Mesothelial cell of epicardium (in vitro differentiated cells): ENCODE measurements around the gene RRAD. TPM values are rescaled to one million over a fixed set of nuclear protein-coding genes. Genes with fewer than 3 reads are reported as not detected.

Experiments
- DNase-seq, 2 experiments: peaks; one replicate each; pipeline ENCODE4 v3.0.0; 2021; ENCODE audit warnings: low spot score in 2 of 2; ENCODE audit not compliant: unreplicated experiment in 2 of 2
- H3K27ac Mint-ChIP-seq: 2 replicates; pipeline ENCODE4 v1.8.0; 2021; ENCODE audit warnings: mixed read lengths
- H3K27me3 Mint-ChIP-seq: 2 replicates; pipeline ENCODE4 v1.8.0; 2021; ENCODE audit warnings: low read depth, mixed read lengths
- H3K36me3 Mint-ChIP-seq: 2 replicates; pipeline ENCODE4 v1.8.0; 2021; ENCODE audit warnings: mixed read lengths
- H3K4me1 Mint-ChIP-seq: 2 replicates; pipeline ENCODE4 v1.8.0; 2021; ENCODE audit warnings: mixed read lengths
- H3K4me3 Mint-ChIP-seq: 2 replicates; pipeline ENCODE4 v1.8.0; 2021; ENCODE audit warnings: mild to moderate bottlenecking, moderate library complexity, mixed read lengths
- H3K9me3 Mint-ChIP-seq: 2 replicates; pipeline ENCODE4 v1.8.0; 2021; ENCODE audit warnings: mixed read lengths
- total RNA-seq: library from RNA; stranded (reverse); gene quantifications from 3 replicates; pipeline ENCODE4 v1.2.1, GENCODE V29; 2021
- TF ChIP-seq, protein P1 (sequence below): fragments of 200-600 bp; sonication (generic); IDR thresholded peaks from one replicate; pipeline ENCODE4 v1.5.0; 2021; ENCODE audit warnings: antibody characterized with exemption; ENCODE audit not compliant: unreplicated experiment

The RRAD gene
- total RNA-seq, 1 donor from 2014 or later: 2.7 TPM

DNA sequence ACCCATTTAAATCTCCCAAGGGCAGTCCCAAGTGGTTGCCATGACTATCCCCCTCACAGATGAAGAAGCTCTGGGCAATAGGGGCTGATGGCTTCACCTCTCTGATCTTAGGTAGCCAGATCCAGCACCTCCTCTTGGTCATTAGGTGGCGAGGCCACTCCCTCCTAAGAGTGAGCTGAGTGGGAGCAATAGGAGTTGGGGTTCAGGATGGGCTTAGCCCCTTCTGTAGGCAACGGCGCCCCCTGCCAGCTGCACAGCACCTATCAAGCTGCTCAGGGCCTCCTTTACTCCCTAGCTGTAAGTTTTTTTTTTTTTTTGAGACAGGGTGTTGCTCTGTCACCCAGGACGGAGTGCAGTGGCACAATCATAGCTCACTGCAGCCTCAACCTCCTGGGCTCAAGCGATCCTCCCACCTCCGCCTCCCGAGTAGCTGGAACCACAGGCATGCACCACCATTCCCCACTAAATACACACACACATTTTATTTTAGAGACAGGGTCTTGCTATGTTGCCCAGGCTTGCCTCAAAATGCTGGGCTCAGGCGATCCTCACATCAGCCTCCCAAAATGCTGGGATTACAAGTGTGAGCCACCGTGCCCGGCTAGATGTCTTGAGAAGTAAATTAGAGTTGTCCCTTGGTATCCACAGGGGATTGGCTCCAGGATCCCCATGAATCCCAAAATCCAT is 3.5 kb upstream of the RRAD start:
- Mint-ChIP-seq H3K27ac (no peak overlapping the region), H3K36me3 (peaks cover 2% of the 10 kb centered on the region), H3K27me3 (peaks cover 42% of the 10 kb centered on the region), H3K4me3 (no peak overlapping the region), H3K4me1 (peaks cover 22% of the 10 kb centered on the region), H3K9me3 (no peaks in the 10 kb centered on the region)
- TF ChIP-seq, protein P1, sequence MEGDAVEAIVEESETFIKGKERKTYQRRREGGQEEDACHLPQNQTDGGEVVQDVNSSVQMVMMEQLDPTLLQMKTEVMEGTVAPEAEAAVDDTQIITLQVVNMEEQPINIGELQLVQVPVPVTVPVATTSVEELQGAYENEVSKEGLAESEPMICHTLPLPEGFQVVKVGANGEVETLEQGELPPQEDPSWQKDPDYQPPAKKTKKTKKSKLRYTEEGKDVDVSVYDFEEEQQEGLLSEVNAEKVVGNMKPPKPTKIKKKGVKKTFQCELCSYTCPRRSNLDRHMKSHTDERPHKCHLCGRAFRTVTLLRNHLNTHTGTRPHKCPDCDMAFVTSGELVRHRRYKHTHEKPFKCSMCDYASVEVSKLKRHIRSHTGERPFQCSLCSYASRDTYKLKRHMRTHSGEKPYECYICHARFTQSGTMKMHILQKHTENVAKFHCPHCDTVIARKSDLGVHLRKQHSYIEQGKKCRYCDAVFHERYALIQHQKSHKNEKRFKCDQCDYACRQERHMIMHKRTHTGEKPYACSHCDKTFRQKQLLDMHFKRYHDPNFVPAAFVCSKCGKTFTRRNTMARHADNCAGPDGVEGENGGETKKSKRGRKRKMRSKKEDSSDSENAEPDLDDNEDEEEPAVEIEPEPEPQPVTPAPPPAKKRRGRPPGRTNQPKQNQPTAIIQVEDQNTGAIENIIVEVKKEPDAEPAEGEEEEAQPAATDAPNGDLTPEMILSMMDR: no peak
- DNase-seq: no peak

DNA sequence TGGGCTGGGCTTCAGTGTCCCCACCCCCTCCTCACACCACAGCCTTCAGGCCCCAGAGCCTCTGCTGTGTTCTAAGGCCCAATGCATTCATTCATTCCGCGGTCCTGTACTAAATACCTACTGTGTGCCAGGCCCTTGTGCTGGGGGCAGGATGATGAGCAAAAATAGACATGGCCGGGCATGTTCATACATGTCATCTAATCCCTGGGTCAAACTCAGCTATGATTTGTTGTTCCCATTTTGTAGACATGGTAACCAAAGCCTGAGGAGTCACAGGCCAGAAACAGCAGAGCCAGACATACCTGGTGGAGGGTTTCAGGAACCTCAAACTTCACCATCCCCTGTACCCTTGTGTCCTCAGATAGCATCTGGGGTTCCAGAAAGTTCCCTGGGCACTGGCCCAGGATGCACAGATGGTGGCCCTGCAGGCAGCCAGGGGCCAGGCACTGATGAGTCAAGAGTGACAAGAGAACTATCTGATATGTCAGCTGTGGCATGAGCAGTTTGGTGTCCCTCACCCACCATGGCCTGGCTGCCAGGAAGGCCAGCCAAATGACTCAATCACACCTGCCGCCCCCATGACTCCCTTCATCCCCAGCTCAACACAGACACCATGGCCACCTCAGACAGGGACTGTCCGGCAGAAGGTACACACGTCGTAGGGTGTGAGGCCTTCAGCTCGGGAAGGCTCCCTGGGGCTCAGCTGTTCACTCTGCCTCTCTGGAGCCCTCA is 2.7 kb upstream of the RRAD start:
- TF ChIP-seq, protein P1: no peak
- peaks cover 2% of the 10 kb centered on the region for H3K36me3 Mint-ChIP-seq
- peaks cover 21% of the 10 kb centered on the region for H3K4me1 Mint-ChIP-seq
- no peak for DNase-seq
- peaks cover 50% of the 10 kb centered on the region for H3K27me3 Mint-ChIP-seq
- no peak overlapping the region for H3K4me3 Mint-ChIP-seq
- H3K9me3 Mint-ChIP-seq: no peaks in the 10 kb centered on the region
- H3K27ac Mint-ChIP-seq: no peak overlapping the region

DNA sequence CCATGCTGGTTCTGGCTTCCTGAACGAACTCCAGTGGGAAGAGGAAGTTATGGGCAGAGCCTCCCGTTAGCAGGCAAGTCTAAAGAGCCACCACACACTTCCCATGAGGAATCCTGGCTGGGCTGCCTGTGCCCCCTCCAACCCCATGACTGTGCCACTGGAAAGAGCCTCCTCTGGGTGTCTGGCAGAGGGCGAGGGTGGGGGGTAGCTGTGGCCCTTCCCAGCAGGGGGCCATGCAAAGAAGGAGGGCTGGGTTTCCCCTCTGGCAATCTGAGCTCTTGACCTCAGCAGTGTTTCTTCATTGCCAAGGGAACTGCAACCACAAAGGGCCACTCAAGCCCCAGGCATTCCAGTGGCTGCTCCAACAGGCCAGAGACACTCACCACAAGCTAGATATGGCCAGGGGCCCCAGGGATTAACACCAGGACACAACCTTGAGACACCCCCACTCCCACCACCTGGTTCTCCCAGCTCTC is 1.7 kb upstream of the RRAD start:
- H3K27ac Mint-ChIP-seq: no peak overlapping the region
- peaks cover 2% of the 10 kb centered on the region for H3K36me3 Mint-ChIP-seq
- DNase-seq: no peak
- H3K4me1 Mint-ChIP-seq: peaks cover 15% of the 10 kb centered on the region
- H3K27me3 Mint-ChIP-seq: peaks cover 59% of the 10 kb centered on the region
- H3K4me3 Mint-ChIP-seq: no peak overlapping the region
- no peaks in the 10 kb centered on the region for H3K9me3 Mint-ChIP-seq
- TF ChIP-seq, protein P1: no peak

DNA sequence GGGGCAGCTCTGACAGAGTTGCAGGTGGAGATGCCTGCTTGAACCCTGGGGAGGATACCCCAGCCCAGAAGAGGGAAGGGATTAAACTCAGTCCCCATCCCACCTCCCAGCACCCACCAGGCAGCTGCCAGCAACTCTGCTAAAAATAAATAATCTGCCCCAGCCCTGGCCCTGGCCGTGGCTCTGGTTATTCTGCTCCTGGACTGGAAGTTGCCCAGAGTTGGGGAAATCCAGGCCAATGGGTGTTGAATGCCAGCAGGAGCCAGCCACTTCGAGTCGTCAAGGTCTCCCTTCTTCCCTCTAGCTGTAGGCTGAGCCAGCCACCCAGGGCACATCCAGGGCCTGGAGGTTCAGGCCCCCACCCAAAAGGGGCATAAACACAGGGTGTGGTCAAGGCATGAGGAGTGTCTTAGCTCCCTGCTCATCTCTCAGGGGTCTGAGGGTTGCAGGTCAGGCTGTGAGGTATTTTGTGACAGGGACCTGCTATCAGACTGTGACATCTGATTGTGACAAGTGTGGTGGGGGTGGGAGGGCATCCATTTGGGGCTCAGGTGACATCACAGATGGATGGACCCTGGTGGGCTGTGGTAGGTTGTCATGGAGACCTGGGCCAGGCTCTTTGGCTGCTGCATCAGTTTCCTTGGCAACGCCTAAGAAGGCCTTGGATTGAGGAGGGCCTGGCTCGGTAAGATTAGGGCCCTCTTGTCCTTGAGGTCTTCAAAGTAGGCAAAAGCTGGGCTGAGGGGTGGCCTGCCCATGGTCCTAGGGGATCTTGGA is 1.0 kb upstream of the RRAD start:
- Mint-ChIP-seq H3K27ac (no peak overlapping the region), H3K4me3 (no peak overlapping the region), H3K9me3 (no peaks in the 10 kb centered on the region), H3K4me1 (peaks cover 15% of the 10 kb centered on the region), H3K36me3 (no peaks in the 10 kb centered on the region), H3K27me3 (peaks cover 65% of the 10 kb centered on the region)
- DNase-seq: no peak
- TF ChIP-seq, protein P1: no peak

DNA sequence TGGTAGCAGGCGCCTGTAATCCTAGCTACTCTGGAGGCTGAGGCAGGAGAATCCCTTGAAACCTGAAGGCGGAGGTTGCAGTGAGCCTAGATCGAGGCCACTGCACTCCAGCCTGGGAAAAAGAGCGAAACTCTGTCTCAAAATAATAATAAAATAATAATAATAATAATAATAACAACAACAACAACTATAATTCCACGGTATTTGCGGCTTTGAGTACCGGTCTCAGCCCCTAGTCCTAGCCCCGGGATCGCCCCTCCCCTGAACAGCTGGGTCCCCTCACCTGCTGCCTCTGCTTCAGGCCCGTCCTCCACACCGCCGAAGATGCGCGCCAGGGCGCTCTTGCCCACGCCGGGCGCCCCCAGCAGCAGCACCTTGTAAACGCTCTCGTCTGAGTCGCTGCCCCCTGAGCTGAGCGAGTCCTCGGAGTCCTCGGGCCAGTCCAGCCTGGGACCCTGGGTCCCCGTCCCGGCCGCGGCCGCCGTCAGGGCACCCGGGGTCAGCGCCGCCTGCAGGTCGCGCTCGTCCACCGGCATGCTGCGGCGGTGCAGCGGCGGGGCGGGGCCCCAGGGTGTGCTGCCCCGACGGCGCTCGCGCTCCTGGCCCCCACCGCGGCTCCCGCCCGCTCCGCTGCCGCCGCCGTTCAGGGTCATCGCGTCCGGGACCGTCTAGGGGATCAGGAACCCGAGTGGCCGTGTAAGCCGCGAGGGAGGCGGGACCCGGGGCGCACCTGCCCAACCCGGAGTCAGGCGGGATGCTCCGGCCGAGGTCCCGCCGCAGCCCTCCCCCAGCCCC is 611 bp downstream of the RRAD start:
- peaks cover 80% of the 10 kb centered on the region for H3K27me3 Mint-ChIP-seq
- DNase-seq: no peak
- H3K9me3 Mint-ChIP-seq: no peaks in the 10 kb centered on the region
- H3K27ac Mint-ChIP-seq: no peak overlapping the region
- no peaks in the 10 kb centered on the region for H3K36me3 Mint-ChIP-seq
- H3K4me3 Mint-ChIP-seq: peak overlapping the region; percentile 73
- H3K4me1 Mint-ChIP-seq: peaks cover 15% of the 10 kb centered on the region
- TF ChIP-seq, protein P1: no peak
